ENCODE results near the gene OR1L8.

Gene OR1L8

DNA sequence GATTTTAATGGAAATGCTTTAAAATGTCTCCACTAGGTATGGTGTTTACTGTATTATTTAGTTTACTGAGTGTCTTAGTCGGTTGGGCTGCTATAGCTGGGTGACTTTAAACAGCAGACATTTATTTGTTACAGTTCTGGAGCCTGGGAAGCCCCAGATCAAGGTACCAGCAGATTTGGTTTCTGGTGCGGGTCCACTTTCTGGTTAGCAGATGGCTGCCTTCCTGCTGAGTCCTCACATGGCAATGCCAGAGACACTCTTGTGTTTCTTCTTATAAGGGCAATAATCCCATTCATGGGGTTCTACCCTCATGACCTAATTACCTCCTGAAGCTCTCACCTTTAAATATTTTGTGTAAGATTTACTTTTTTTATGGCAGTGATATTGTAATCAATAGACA lies 65.0 kb downstream of the OR1L8 start:
- DNase-seq, result no peak

All from anterior cingulate cortex (tissue), 58 donors.